H1 (cell line): ENCODE results near the gene HOXC13.

Experiments used
- BACH1 ChIP-seq: IDR thresholded peaks from 2 replicates; pipeline ENCODE4 v1.6.1; 2012; ENCODE audit warnings: low read length, improper control_type of control experiment
- CHD7 ChIP-seq: fragments of 300-600 bp; sonication (generic); IDR thresholded peaks from 2 replicates; pipeline ENCODE4 v1.7.1; 2012; ENCODE audit warnings: low read length, moderate library complexity, mild to moderate bottlenecking, inconsistent platforms; ENCODE audit not compliant: insufficient replicate concordance
- CTCF ChIP-seq, 3 experiments: IDR thresholded peaks; 1 replicate in 2 of 3; 2 replicates in 1 of 3; pipeline versions ENCODE4 v1.5.1 to v1.6.1; 2011; ENCODE audit warnings: low read length in 3 of 3, mild to moderate bottlenecking in 3 of 3, inconsistent platforms in 2 of 3, low read depth in 1 of 3, moderate library complexity in 1 of 3; ENCODE audit not compliant: insufficient read depth in 1 of 3; ENCODE audit errors: control extremely low read depth in 1 of 3
- EP300 ChIP-seq, 2 experiments: IDR thresholded peaks; 1 replicate in 1 of 2; 2 replicates in 1 of 2; pipeline ENCODE4 v1.6.1; 2011 to 2012; ENCODE audit warnings: low read depth in 2 of 2, low read length in 2 of 2, mild to moderate bottlenecking in 2 of 2, borderline replicate concordance in 1 of 2, inconsistent platforms in 1 of 2, moderate library complexity in 1 of 2
- EZH2 ChIP-seq: fragments of 200-600 bp; sonication (generic); IDR thresholded peaks from 2 replicates; pipeline ENCODE4 v1.7.1; 2012; ENCODE audit warnings: low read depth, mild to moderate bottlenecking, moderate library complexity, low read length, inconsistent platforms; ENCODE audit not compliant: severe bottlenecking
- GTF2F1 ChIP-seq: IDR thresholded peaks from 2 replicates; pipeline ENCODE4 v1.6.1; 2012; ENCODE audit warnings: low read depth, low read length, improper control_type of control experiment, borderline replicate concordance
- JUN ChIP-seq: IDR thresholded peaks from 2 replicates; pipeline ENCODE4 v1.6.1; 2011; ENCODE audit warnings: low read depth, mild to moderate bottlenecking, improper control_type of control experiment, low read length
- MAFK ChIP-seq: IDR thresholded peaks from 2 replicates; pipeline ENCODE4 v1.6.1; 2012; ENCODE audit warnings: low read depth, mild to moderate bottlenecking, improper control_type of control experiment, low read length
- POLR2A ChIP-seq, 2 experiments: IDR thresholded peaks; 1 replicate in 1 of 2; 2 replicates in 1 of 2; pipeline ENCODE4 v1.6.1; 2011; ENCODE audit warnings: low read depth in 2 of 2, low read length in 2 of 2, mild to moderate bottlenecking in 2 of 2; ENCODE audit errors: control extremely low read depth in 1 of 2
- POLR2AphosphoS5 ChIP-seq: IDR thresholded peaks from 2 replicates; pipeline ENCODE4 v1.6.1; 2011; ENCODE audit warnings: low read depth, low read length
- TAF1 ChIP-seq: IDR thresholded peaks from 2 replicates; pipeline ENCODE4 v1.6.1; 2011; ENCODE audit warnings: mild to moderate bottlenecking, low read depth, low read length
- YY1 ChIP-seq: IDR thresholded peaks from 2 replicates; pipeline ENCODE4 v1.6.1; 2011; ENCODE audit warnings: low read depth, mild to moderate bottlenecking, low read length

GRCh38 chr12:53983950-53984572 is 45.4 kb downstream of the HOXC13 start:
- no peak for TF ChIP-seq CTCF (IDR thresholded peaks at IDR 0.05; ENCODE audit: control extremely low read depth in 1 of 3, insufficient read depth in 1 of 3, low read depth in 1 of 3, low read length in 3 of 3)
- no peak for TF ChIP-seq EP300 (IDR thresholded peaks at IDR 0.05; ENCODE audit: borderline replicate concordance in 1 of 2, low read depth in 2 of 2, low read length in 2 of 2)
- no peak for TF ChIP-seq MAFK
- TF ChIP-seq EZH2 = peak; percentile 79
- no peak for TF ChIP-seq POLR2A (IDR thresholded peaks at IDR 0.05; ENCODE audit: control extremely low read depth in 1 of 2, low read depth in 2 of 2, low read length in 2 of 2)
- TF ChIP-seq YY1 = no peak
- TF ChIP-seq TAF1 = no peak
- TF ChIP-seq BACH1 = no peak
- TF ChIP-seq GTF2F1 = no peak
- no peak for TF ChIP-seq POLR2AphosphoS5
- TF ChIP-seq CHD7 = no peak
- TF ChIP-seq JUN = no peak
